Activated CD8-positive, alpha-beta memory T cell treated with anti-CD3 and anti-CD28 coated beads, Interleukin-2, amount 50 U/mL, for 48 hours (primary cell): ENCODE results near the gene GCNA.
"Not testable (repeated sequence)": the region's sequence is repeated elsewhere in the genome, so short reads cannot be mapped to it uniquely, and the experiment has no call there.

Experiments
- DNase-seq: peaks from one replicate; pipeline ENCODE4 v3.0.0-alpha.2; 2020

GCNA gene

DNA sequence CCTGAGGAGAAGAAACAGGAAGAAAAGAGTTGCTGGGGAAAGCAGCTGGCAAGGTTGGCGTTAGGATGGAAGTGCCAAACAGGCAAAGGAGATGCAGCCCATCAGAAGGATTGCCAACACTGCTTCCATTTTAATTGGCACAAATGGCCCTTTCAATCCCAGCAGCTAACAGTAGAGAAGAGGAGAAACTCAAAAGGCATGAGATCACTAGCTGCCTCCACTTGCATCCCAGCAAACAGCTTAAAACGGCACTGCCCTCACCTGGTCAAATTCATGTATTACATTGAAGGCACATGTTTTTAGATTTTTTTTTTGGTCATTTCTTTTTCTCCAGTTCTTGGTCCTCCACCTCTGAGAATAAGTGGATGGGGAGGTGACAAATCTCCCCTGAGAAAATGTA is 74.2 kb downstream of the GCNA start:
- no peak for DNase-seq

DNA sequence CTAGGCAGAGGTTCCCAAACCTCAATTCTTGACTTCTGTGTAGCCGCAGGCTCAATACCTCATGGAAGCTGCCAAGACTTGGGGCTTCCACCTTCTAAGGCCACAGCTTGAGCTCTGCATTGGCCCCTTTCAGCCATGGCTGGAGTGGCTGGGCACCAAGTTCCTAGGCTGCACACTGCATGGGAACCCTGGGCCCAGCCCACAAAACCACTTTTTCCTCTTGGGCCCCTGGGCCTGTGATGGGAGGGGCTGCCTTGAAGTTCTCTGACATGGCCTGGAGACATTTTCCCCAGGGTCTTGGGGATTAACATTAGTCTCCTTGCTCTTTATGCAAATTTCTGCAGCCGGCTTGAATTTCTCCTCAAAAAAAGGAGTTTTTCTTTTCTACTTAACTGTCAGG is 75.1 kb downstream of the GCNA start:
- no peak for DNase-seq

DNA sequence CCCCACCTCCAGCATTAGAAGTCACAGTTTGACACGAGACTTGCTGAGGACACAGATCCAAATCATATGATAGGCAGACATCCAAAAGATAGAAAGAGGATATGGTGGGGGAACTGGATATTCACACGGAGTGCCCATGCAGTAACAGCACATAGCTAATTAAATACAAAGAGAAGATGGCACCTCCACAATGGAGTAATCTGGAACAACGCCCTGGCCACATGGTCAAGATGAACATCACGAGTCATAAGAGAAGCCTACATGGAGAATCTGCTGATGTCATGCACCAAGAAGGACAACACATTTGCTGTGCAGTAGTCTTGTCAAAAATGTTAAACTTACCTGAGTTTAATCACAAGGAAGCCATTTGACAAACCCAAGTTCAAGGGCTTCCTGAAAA is 79.0 kb downstream of the GCNA start:
- DNase-seq, result no peak

DNA sequence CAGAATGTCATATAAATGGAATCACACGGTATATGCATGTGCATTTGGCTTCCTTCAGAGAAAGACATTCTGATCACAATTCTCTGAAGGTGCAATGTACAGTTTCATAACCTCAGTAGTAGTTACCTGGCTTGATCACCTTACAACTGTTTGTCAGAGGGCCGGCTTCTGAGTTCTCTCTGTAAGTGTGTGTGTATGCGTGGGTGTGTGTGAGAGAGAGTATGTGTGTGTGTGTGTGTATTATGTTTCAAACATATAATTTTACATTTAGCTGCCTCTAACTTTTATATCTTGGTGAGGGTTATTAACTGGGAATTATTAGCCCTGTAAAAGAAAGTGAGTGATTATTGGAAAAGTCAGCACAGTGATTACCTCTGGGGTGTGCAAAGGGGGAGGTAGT is 81.1 kb downstream of the GCNA start:
- no peak for DNase-seq

DNA sequence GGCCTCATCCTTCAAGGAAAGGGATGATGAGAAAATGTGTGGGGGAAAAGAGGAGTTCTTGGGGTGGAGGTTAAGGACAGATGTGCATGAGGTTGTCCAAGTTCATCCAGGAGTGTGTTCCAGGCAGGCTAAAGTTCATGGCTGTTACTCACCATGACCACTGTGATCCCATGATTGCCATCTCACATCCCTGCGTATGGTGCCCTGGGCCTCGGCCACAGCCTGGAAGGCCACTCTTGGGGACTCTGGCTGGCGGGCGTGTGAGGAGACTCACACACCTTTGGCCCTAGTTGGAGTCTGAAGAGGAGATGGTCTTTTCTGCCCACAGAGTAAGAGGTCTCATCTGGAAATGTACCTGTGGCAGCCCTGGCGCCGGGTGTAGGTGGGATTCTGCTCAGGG is 81.7 kb downstream of the GCNA start:
- DNase-seq, result no peak

DNA sequence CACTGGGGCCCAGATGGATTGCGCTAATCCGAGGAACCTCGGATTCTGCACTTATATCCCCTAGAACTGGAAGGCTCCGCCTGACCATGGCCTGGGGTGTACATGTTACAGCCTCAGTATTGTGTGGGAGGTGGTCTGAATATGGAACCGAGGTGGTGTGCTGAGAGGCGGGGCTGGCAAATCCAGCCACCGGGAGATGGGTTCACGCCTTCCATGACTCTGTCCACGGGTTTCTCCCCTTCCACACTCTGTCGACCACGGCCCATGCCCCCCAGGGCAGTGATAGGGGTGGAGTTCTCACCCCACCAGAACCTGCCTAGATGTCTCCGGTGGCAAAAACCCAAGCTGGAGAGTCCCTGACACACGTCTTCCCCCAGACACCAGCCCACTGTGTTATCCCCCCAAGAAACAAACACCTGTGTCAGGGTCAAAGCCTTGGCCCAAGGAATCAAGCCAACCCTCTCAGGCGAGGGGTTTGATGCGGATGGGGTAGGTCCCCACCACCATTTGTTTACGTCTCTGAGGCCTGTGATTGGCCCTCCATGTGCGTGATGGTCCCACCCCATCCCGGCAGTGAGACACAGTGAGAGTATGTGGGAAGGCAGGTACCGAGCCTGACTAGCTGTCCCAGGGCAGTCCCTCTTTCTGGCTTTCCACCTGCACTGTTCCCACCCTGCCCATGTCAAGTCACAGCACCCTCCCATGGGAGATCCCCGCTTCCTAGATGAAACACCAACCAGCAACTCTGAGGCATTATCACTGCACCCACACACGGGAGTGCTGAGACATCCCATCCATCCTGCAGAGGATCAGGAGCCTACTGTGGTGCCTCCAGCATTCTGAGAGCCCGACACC is 82.6 kb downstream of the GCNA start:
- no peak for DNase-seq

DNA sequence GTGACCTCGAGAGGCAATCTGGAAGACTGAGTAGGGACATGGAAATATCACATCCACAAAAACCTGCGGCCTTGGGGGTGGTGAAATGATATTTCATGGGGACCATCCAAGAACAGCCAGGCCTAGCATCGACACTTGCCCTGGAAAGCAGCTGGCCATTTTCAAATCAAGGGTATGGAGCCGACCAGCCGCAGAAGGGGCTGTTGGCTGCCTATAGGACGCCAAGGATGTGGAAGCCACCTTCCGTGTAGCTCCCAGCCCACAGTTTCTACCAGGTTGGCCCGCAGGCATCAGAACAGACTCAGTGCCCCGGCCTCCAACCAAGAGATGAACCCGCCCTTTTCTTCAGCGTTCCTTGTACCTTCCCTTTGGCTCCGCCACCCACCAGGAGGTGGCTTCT is 83.7 kb downstream of the GCNA start:
- DNase-seq, result no peak

DNA sequence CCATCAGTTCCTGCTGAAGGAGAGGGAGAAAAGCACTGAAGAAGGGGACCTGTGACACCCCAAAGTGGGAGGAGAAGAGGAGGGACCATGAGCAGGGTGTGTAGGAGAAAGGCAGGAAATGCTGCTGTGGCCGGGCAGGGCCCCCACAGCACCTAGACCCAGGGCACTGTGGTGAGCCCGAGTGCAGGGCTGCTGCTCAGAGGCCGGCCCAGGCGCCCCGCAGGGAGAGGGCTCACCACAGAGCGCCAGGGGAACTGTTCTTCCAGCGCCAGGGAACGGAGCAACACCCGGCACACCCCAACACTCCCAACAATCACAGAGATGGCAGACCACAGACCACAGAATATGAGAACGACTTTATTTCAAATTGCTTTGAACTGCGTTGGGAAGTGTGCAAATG is 84.4 kb downstream of the GCNA start:
- not testable (repeated sequence) for DNase-seq
